HFFc6 (cell line): Measurements from ENCODE around the gene BSG. TPM values are rescaled to one million over a fixed set of nuclear protein-coding genes. Genes with fewer than 3 reads are reported as not detected.
A peak's percentile ranks its signal among the peaks of the same experiment; 100 is the strongest.

Experiments
- DNase-seq: peaks from one replicate; pipeline ENCODE4 v3.0.0-alpha.2; 2018
- H3K27ac Mint-ChIP-seq: 2 replicates; pipeline ENCODE4 v1.8.0; 2020; ENCODE audit warnings: mild to moderate bottlenecking, mixed read lengths
- H3K27me3 Mint-ChIP-seq: 2 replicates; pipeline ENCODE4 v1.8.0; 2021; ENCODE audit warnings: mild to moderate bottlenecking, moderate library complexity, mixed read lengths; ENCODE audit not compliant: insufficient read depth
- H3K36me3 Mint-ChIP-seq: 2 replicates; pipeline ENCODE4 v1.8.0; 2021; ENCODE audit warnings: low read depth, mixed read lengths
- H3K4me1 Mint-ChIP-seq: 2 replicates; pipeline ENCODE4 v1.8.0; 2020; ENCODE audit warnings: low read depth, mixed read lengths
- H3K4me3 Mint-ChIP-seq: 2 replicates; pipeline ENCODE4 v1.8.0; 2020; ENCODE audit warnings: mild to moderate bottlenecking, moderate library complexity, mixed read lengths
- H3K9me3 Mint-ChIP-seq: 2 replicates; pipeline ENCODE4 v1.8.0; 2020; ENCODE audit warnings: mild to moderate bottlenecking, mixed read lengths
- CTCF ChIP-seq: fragments of 200-600 bp; sonication (generic); IDR thresholded peaks from 2 replicates; pipeline ENCODE4 v1.5.0; 2021; ENCODE audit warnings: antibody characterized with exemption, mild to moderate bottlenecking
- total RNA-seq, 6 experiments: library from RNA; stranded (reverse); fragmentation: NEBNext Ultra II Directional; extraction: Animal tissue kit (Norgen Biotek cat#: 25700); gene quantifications; 2 replicates in 1 of 6; 3 replicates in 5 of 6; pipeline ENCODE4 v1.2.3, GENCODE V29; 2021

The BSG gene
- total RNA-seq, 6 experiments from 2014 or later = 422 to 534 (median 465) TPM

GRCh38 chr19:566844-567243, 5.6 kb upstream of the BSG start:
- TF ChIP-seq CTCF = no peak
- Mint-ChIP-seq H3K36me3 (no peaks in the 10 kb centered on the region; the same call in 1 of the 2 replicates), H3K27ac (no peak overlapping the region), H3K27me3 (peaks cover 5% of the 10 kb centered on the region), H3K4me3 (no peak overlapping the region), H3K4me1 (peaks cover 10% of the 10 kb centered on the region), H3K9me3 (peaks cover 18% of the 10 kb centered on the region)
- DNase-seq = no peak

- H3K36me3 Mint-ChIP-seq = no peaks in the 10 kb centered on the region; the same call in 1 of the 2 replicates
- H3K9me3 Mint-ChIP-seq = peaks cover 13% of the 10 kb centered on the region
- H3K27me3 Mint-ChIP-seq = peaks cover 7% of the 10 kb centered on the region
- TF ChIP-seq CTCF = no peak
- DNase-seq = no peak
- H3K4me3 Mint-ChIP-seq = no peak overlapping the region
- H3K27ac Mint-ChIP-seq = no peak overlapping the region
- peaks cover 10% of the 10 kb centered on the region for H3K4me1 Mint-ChIP-seq
These were observed 5.0 kb upstream of the BSG start for GRCh38 chr19:567296-567900.

- TF ChIP-seq CTCF = no peak
- Mint-ChIP-seq H3K36me3 (no peaks in the 10 kb centered on the region), H3K9me3 (peaks cover 7% of the 10 kb centered on the region), H3K4me3 (no peak overlapping the region), H3K27me3 (peaks cover 7% of the 10 kb centered on the region), H3K4me1 (peaks cover 25% of the 10 kb centered on the region), H3K27ac (no peak overlapping the region)
- no peak for DNase-seq
These were observed 2.1 kb upstream of the BSG start for GRCh38 chr19:570251-570686.

GRCh38 chr19:570937-571565, 1.3 kb upstream of the BSG start:
- Mint-ChIP-seq H3K4me3 (peak overlapping the region; percentile 93), H3K36me3 (no peaks in the 10 kb centered on the region), H3K4me1 (peaks cover 27% of the 10 kb centered on the region), H3K27ac (peak overlapping the region; percentile 95), H3K27me3 (peaks cover 6% of the 10 kb centered on the region), H3K9me3 (peaks cover 7% of the 10 kb centered on the region)
- no peak for TF ChIP-seq CTCF
- DNase-seq = no peak

GRCh38 chr19:571566-571974, 826 bp upstream of the BSG start:
- no peak for TF ChIP-seq CTCF
- H3K27ac Mint-ChIP-seq = peak overlapping the region; percentile 95

More at GRCh38 chr19:571566-571974, 826 bp upstream of the BSG start:
- H3K4me1 Mint-ChIP-seq = peaks cover 32% of the 10 kb centered on the region
- DNase-seq = peak; percentile 39
- peaks cover 6% of the 10 kb centered on the region for H3K27me3 Mint-ChIP-seq
- H3K36me3 Mint-ChIP-seq = no peaks in the 10 kb centered on the region
- peak overlapping the region; percentile 93 for H3K4me3 Mint-ChIP-seq
- H3K9me3 Mint-ChIP-seq = peaks cover 7% of the 10 kb centered on the region
